GM12872 (cell line): ENCODE results near the gene UMODL1.

ENCODE experiments used
- CTCF ChIP-seq: IDR thresholded peaks from 3 replicates; pipeline ENCODE4 v1.5.1; 2011; ENCODE audit warnings: low read depth, mild to moderate bottlenecking, low read length, moderate library complexity; ENCODE audit not compliant: insufficient read depth

Gene UMODL1

GRCh38 chr21:42174173-42174572 is 103.1 kb downstream of the UMODL1 start:
- TF ChIP-seq CTCF: no peak

GRCh38 chr21:42175110-42175710 is 104.1 kb downstream of the UMODL1 start:
- TF ChIP-seq CTCF: no peak

GRCh38 chr21:42176859-42177258 is 105.7 kb downstream of the UMODL1 start:
- no peak for TF ChIP-seq CTCF

- TF ChIP-seq CTCF: no peak
Observed at GRCh38 chr21:42179316-42179715, 108.2 kb downstream of the UMODL1 start.

GRCh38 chr21:42182713-42183371 is 111.7 kb downstream of the UMODL1 start:
- TF ChIP-seq CTCF: no peak

GRCh38 chr21:42183374-42184266 is 112.5 kb downstream of the UMODL1 start:
- no peak for TF ChIP-seq CTCF

- no peak for TF ChIP-seq CTCF
Observed at GRCh38 chr21:42186591-42186990, 115.5 kb downstream of the UMODL1 start.
